Skeletal muscle satellite cell (primary cell): ENCODE results near the gene OR2AJ1.
"Not testable (repeated sequence)": the region's sequence is repeated elsewhere in the genome, so short reads cannot be mapped to it uniquely, and the experiment has no call there.

Source experiments
- H3K27me3 ChIP-seq: 2 replicates; pipeline ENCODE4 v1.7.0; 2013; ENCODE audit warnings: low read length; ENCODE audit not compliant: control insufficient read depth, insufficient read depth
- H3K36me3 ChIP-seq: 2 replicates; pipeline ENCODE4 v1.7.0; 2013; ENCODE audit warnings: mild to moderate bottlenecking, control low read depth, low read length; ENCODE audit not compliant: insufficient read depth
- H3K4me1 ChIP-seq: 2 replicates; pipeline ENCODE4 v1.7.0; 2013; ENCODE audit warnings: low read length; ENCODE audit not compliant: control insufficient read depth, insufficient read depth
- H3K4me2 ChIP-seq: 2 replicates; pipeline ENCODE4 v1.7.0; 2013; ENCODE audit warnings: mild to moderate bottlenecking, low read length
- H3K4me3 ChIP-seq: 2 replicates; pipeline ENCODE4 v1.7.0; 2013; ENCODE audit warnings: low read length
- H3K9ac ChIP-seq: 2 replicates; pipeline ENCODE4 v1.7.0; 2013; ENCODE audit warnings: mild to moderate bottlenecking, low read depth, low read length, moderate library complexity
- H3K9me3 ChIP-seq: replicated peaks from 2 replicates; pipeline ENCODE4 v1.7.0; 2013; ENCODE audit warnings: mild to moderate bottlenecking, control low read depth, low read length

Gene OR2AJ1

GRCh38 chr1:247914941-247915662, 9.6 kb upstream of the OR2AJ1 start:
- H3K4me2 ChIP-seq = no peak overlapping the region
- H3K4me3 ChIP-seq = no peak overlapping the region
- no peaks in the 10 kb centered on the region for H3K9me3 ChIP-seq
- no peaks in the 10 kb centered on the region for H3K36me3 ChIP-seq
- no peaks in the 10 kb centered on the region for H3K27me3 ChIP-seq
- H3K4me1 ChIP-seq = no peaks in the 10 kb centered on the region
- H3K9ac ChIP-seq = no peak overlapping the region

- Histone ChIP-seq H3K4me1 (no peaks in the 10 kb centered on the region), H3K36me3 (no peaks in the 10 kb centered on the region), H3K9me3 (no peaks in the 10 kb centered on the region), H3K4me2 (no peak within 1 kb of the TSS), H3K9ac (no peak within 1 kb of the TSS), H3K4me3 (no peak within 1 kb of the TSS), H3K27me3 (no peaks in the 10 kb centered on the region)
Measured at GRCh38 chr1:247919952-247920351, 4.7 kb upstream of the OR2AJ1 start, which contains the start of gene OR2T8. TSS of gene OR2T8 (plus strand) at chr1:247920252. CDS start at chr1:247921018, 766 bp downstream.

GRCh38 chr1:247923941-247924340, 748 bp upstream of the OR2AJ1 start:
- H3K36me3 ChIP-seq = no peaks in the 10 kb centered on the region
- H3K27me3 ChIP-seq = no peaks in the 10 kb centered on the region
- no peaks in the 10 kb centered on the region for H3K4me1 ChIP-seq
- H3K9me3 ChIP-seq = no peaks in the 10 kb centered on the region
- H3K4me2 ChIP-seq = no peak overlapping the region
- no peak overlapping the region for H3K9ac ChIP-seq
- H3K4me3 ChIP-seq = no peak overlapping the region

GRCh38 chr1:247933989-247934388, 9.3 kb downstream of the OR2AJ1 start:
- Histone ChIP-seq H3K36me3 (no peaks in the 10 kb centered on the region), H3K9ac (no peak overlapping the region), H3K9me3 (peaks cover 4% of the 10 kb centered on the region), H3K4me3 (no peak overlapping the region), H3K27me3 (no peaks in the 10 kb centered on the region), H3K4me1 (no peaks in the 10 kb centered on the region), H3K4me2 (no peak overlapping the region)

GRCh38 chr1:247935781-247936180, 11.1 kb downstream of the OR2AJ1 start:
- no peak overlapping the region for H3K4me2 ChIP-seq
- peaks cover 4% of the 10 kb centered on the region for H3K9me3 ChIP-seq
- H3K4me1 ChIP-seq = no peaks in the 10 kb centered on the region
- H3K9ac ChIP-seq = no peak overlapping the region
- H3K36me3 ChIP-seq = no peaks in the 10 kb centered on the region
- no peak overlapping the region for H3K4me3 ChIP-seq
- H3K27me3 ChIP-seq = no peaks in the 10 kb centered on the region

GRCh38 chr1:247936415-247936814, 11.7 kb downstream of the OR2AJ1 start:
- Histone ChIP-seq H3K4me2 (no peak overlapping the region), H3K4me1 (no peaks in the 10 kb centered on the region), H3K4me3 (no peak overlapping the region), H3K9ac (no peak overlapping the region), H3K36me3 (no peaks in the 10 kb centered on the region), H3K9me3 (no peaks in the 10 kb centered on the region), H3K27me3 (no peaks in the 10 kb centered on the region)

- H3K36me3 ChIP-seq, H3K4me3 ChIP-seq, H3K27me3 ChIP-seq, H3K9ac ChIP-seq, H3K4me1 ChIP-seq, H3K4me2 ChIP-seq, H3K9me3 ChIP-seq: not testable (repeated sequence)
Measured at GRCh38 chr1:247936965-247937734, 12.5 kb downstream of the OR2AJ1 start.

- Histone ChIP-seq H3K9ac (no peak overlapping the region), H3K27me3 (no peaks in the 10 kb centered on the region), H3K9me3 (peaks cover 2% of the 10 kb centered on the region), H3K4me3 (no peak overlapping the region), H3K4me1 (no peaks in the 10 kb centered on the region), H3K36me3 (no peaks in the 10 kb centered on the region), H3K4me2 (no peak overlapping the region)
Measured at GRCh38 chr1:247942624-247943023, 17.9 kb downstream of the OR2AJ1 start.

GRCh38 chr1:247948558-247948957, 23.9 kb downstream of the OR2AJ1 start, which contains the start of gene OR2L8:
TSS of gene OR2L8 (plus strand) at chr1:247948858. CDS start at chr1:247948858, 0 bp downstream.
- Histone ChIP-seq H3K9me3 (peaks cover 2% of the 10 kb centered on the region), H3K4me2 (no peak within 1 kb of the TSS), H3K9ac (no peak within 1 kb of the TSS), H3K4me1 (no peaks in the 10 kb centered on the region), H3K27me3 (no peaks in the 10 kb centered on the region), H3K36me3 (no peaks in the 10 kb centered on the region), H3K4me3 (no peak within 1 kb of the TSS)

- H3K9me3 ChIP-seq = no peaks in the 10 kb centered on the region
- no peaks in the 10 kb centered on the region for H3K4me1 ChIP-seq
- no peak overlapping the region for H3K9ac ChIP-seq
- no peaks in the 10 kb centered on the region for H3K27me3 ChIP-seq
- H3K36me3 ChIP-seq = no peaks in the 10 kb centered on the region
- H3K4me3 ChIP-seq = no peak overlapping the region
- H3K4me2 ChIP-seq = no peak overlapping the region
Measured at GRCh38 chr1:247953408-247953807, 28.7 kb downstream of the OR2AJ1 start.

- Histone ChIP-seq H3K27me3 (no peaks in the 10 kb centered on the region), H3K9me3 (peaks cover 2% of the 10 kb centered on the region), H3K9ac (no peak overlapping the region), H3K4me1 (no peaks in the 10 kb centered on the region), H3K4me3 (no peak overlapping the region), H3K36me3 (no peaks in the 10 kb centered on the region), H3K4me2 (no peak overlapping the region)
Measured at GRCh38 chr1:247961791-247962190, 37.1 kb downstream of the OR2AJ1 start.
